ENCODE results near the gene INTS1. TPM values are rescaled to one million over a fixed set of nuclear protein-coding genes. Genes with fewer than 3 reads are reported as not detected.

Gene INTS1
- total RNA-seq, 4 donors from 2014 or later: 50.3 to 134 (median 71.4) TPM

GRCh38 chr7:1426474-1426873 lies 77.7 kb downstream of the INTS1 start:
- Histone ChIP-seq H3K27ac (no peak overlapping the region), H3K27me3 (peaks cover 60% of the 10 kb centered on the region), H3K4me3 (no peak overlapping the region), H3K9me3 (no peaks in the 10 kb centered on the region), H3K4me1 (no peaks in the 10 kb centered on the region), H3K36me3 (no peaks in the 10 kb centered on the region)
- intact Hi-C loops (cut with DNase I; ENCODE audit: low total_unique reads): no loop called here
- in situ Hi-C loops (cut with MboI; ENCODE audit: low pct_ligation_motif_present in 1 of 4, low pct_unique_long_range_greater_than_20kb in 1 of 4, low sequenced_read_pairs in 3 of 4): no loop called here
- no peak for DNase-seq
- TF ChIP-seq CTCF (IDR thresholded peaks at IDR 0.05) (no peak), POLR2A (IDR thresholded peaks at IDR 0.05) (no peak)
- WGBS, 2 donors (ENCODE audit: low coverage in 1 of 2): 85 to 86% methylated on average over 15 of the region's 15 CpGs

DNA sequence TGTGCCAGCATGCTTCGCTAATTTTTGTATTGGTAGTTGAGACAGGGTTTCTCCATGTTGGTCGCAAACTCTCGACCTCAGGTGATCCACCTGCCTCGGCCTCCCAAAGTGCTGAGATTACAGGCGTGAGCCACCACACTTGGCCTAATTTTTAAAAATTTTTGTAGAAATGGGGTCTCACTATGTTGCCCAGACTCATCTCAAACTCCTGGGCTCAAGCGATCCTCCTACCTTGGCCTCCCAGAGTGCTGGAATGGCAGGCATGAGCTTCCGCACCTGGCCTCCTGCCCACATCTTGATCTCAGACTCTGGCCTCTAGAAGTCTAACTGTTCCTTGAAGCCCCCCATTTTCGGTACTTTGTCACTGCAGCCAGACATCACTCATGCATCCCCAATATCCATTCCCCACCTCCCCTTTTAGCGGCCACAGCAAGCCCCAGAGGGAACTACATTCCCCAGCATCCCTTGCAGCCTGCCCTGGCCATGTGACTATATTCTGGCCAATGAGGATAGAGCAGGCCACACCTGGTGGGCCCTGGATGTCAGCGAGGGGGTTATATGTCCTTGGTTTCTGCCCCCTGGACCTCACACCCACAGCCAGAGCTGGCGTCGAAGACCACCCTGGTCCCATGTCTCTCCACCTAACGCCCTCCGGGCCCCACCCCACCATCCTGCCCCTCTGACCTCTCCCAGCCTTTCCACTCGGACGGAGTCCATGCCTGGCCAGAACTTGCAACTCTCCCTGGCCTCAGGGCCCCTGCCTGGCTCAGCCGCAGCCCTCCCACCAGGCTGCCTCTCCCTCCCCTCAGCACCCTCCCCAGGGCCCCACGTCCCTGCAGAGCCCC lies 78.7 kb downstream of the INTS1 start:
- H3K4me1 ChIP-seq: no peaks in the 10 kb centered on the region
- no peak overlapping the region for H3K27ac ChIP-seq
- H3K9me3 ChIP-seq: no peaks in the 10 kb centered on the region
- no peak for DNase-seq
- peaks cover 57% of the 10 kb centered on the region for H3K27me3 ChIP-seq
- no peaks in the 10 kb centered on the region for H3K36me3 ChIP-seq
- in situ Hi-C loops (cut with MboI; ENCODE audit: low pct_ligation_motif_present in 1 of 4, low pct_unique_long_range_greater_than_20kb in 1 of 4, low sequenced_read_pairs in 3 of 4) (no loop called here), intact Hi-C loops (cut with DNase I; ENCODE audit: low total_unique reads) (no loop called here)
- 69 to 72% methylated on average over 7 to 18 of the region's 18 CpGs for WGBS, 2 donors (ENCODE audit: low coverage in 1 of 2)
- no peak overlapping the region for H3K4me3 ChIP-seq
- TF ChIP-seq POLR2A (IDR thresholded peaks at IDR 0.05): no peak
- no peak for TF ChIP-seq CTCF (IDR thresholded peaks at IDR 0.05)
- no peak for TF ChIP-seq POLR2AphosphoS5 (IDR thresholded peaks at IDR 0.05)
- no peak for TF ChIP-seq EP300 (IDR thresholded peaks at IDR 0.05; ENCODE audit: low read depth)

DNA sequence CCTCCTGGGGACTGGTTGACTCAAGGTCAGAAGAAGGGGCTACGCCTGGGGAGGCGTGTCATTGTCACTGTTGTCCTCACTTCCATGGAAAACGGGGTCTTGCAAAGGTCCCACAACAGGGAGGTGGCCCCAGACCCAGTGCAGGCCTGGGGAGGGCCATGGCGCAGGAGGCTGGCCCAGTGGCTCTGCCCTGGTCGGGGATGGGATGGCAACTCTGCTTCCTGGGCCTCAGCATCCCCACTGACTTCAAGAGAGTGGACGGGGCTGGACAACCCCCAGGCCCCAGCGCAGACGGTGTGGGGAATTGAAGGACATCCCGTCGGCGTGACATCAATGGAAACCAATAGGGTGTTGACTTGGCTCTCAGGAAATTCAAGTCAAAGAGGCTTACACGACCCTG lies 80.1 kb downstream of the INTS1 start:
- in situ Hi-C loops (cut with MboI; ENCODE audit: low pct_ligation_motif_present in 1 of 4, low pct_unique_long_range_greater_than_20kb in 1 of 4, low sequenced_read_pairs in 3 of 4) (no loop called here), intact Hi-C loops (cut with DNase I; ENCODE audit: low total_unique reads) (no loop called here)
- no peak overlapping the region for H3K4me3 ChIP-seq
- H3K27ac ChIP-seq: no peak overlapping the region
- no peaks in the 10 kb centered on the region for H3K4me1 ChIP-seq
- TF ChIP-seq CTCF (IDR thresholded peaks at IDR 0.05): no peak
- no peak for TF ChIP-seq EP300 (IDR thresholded peaks at IDR 0.05; ENCODE audit: low read depth)
- TF ChIP-seq POLR2AphosphoS5 (IDR thresholded peaks at IDR 0.05): no peak
- TF ChIP-seq POLR2A (IDR thresholded peaks at IDR 0.05): no peak
- no peak for DNase-seq
- H3K36me3 ChIP-seq: no peaks in the 10 kb centered on the region
- no peaks in the 10 kb centered on the region for H3K9me3 ChIP-seq
- peaks cover 44% of the 10 kb centered on the region for H3K27me3 ChIP-seq
- WGBS, 2 donors (ENCODE audit: low coverage in 1 of 2): 60 to 77% methylated on average over 1 to 12 of the region's 12 CpGs

GRCh38 chr7:1423264-1423811 lies 80.9 kb downstream of the INTS1 start:
- 59 to 100% methylated on average over 1 to 5 of the region's 5 CpGs for WGBS, 2 donors (ENCODE audit: low coverage in 1 of 2)
- in situ Hi-C loops (cut with MboI; ENCODE audit: low pct_ligation_motif_present in 1 of 4, low pct_unique_long_range_greater_than_20kb in 1 of 4, low sequenced_read_pairs in 3 of 4): no loop called here
- no peak overlapping the region for H3K4me3 ChIP-seq
- H3K4me1 ChIP-seq: no peaks in the 10 kb centered on the region
- TF ChIP-seq POLR2A (IDR thresholded peaks at IDR 0.05): no peak
- no peak for TF ChIP-seq CTCF (IDR thresholded peaks at IDR 0.05)
- no peak for TF ChIP-seq POLR2AphosphoS5 (IDR thresholded peaks at IDR 0.05)
- TF ChIP-seq EP300 (IDR thresholded peaks at IDR 0.05; ENCODE audit: low read depth): no peak
- DNase-seq: no peak
- no peaks in the 10 kb centered on the region for H3K36me3 ChIP-seq
- intact Hi-C loops (cut with DNase I; ENCODE audit: low total_unique reads): no loop called here
- no peak overlapping the region for H3K27ac ChIP-seq
- peaks cover 45% of the 10 kb centered on the region for H3K27me3 ChIP-seq
- H3K9me3 ChIP-seq: no peaks in the 10 kb centered on the region

Measured in transverse colon (tissue), 4 donors.